ENCODE results near the gene KANTR. TPM values are rescaled to one million over a fixed set of nuclear protein-coding genes. Genes with fewer than 3 reads are reported as not detected.

KANTR gene
- total and polyA plus RNA-seq, 2 of the 4 experiments (the other 2 are of a cell fraction) = 1.6 to 6.3 TPM

GRCh38 chrX:53081925-53082772 is 11.8 kb upstream of the KANTR start, which contains the start of gene TSPYL2 (continued):
- no peak for TF ChIP-seq BHLHE40 (IDR thresholded peaks at IDR 0.05; ENCODE audit: low read depth, low read length)
- TF ChIP-seq MXI1 (IDR thresholded peaks at IDR 0.05; ENCODE audit: borderline replicate concordance, low read depth, low read length) = no peak
- TF ChIP-seq RAD21 (IDR thresholded peaks at IDR 0.05; ENCODE audit: low read length) = no peak

DNA sequence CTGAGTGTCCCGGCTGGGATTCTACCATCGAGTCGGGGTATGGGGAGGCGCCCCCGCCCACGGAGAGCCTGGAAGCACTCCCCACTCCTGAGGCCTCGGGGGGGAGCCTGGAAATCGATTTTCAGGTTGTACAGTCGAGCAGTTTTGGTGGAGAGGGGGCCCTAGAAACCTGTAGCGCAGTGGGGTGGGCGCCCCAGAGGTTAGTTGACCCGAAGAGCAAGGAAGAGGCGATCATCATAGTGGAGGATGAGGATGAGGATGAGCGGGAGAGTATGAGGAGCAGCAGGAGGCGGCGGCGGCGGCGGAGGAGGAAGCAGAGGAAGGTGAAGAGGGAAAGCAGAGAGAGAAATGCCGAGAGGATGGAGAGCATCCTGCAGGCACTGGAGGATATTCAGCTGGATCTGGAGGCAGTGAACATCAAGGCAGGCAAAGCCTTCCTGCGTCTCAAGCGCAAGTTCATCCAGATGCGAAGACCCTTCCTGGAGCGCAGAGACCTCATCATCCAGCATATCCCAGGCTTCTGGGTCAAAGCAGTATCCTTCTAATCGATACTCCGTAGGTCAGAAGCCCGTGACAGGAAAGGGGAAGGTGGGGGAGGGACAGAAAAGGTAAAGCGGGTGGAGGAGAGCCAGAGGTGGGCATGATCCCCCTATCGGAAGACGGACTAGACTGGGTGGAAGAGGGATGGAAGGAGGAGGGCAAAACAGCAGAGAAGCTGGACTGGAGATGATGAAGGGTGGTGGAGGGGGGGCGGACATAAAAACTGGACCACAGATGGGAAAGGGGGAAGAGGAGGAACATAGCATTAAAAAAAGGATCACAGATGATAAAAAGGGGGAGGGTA is 10.9 kb upstream of the KANTR start:
- no TSS peak for BruUV-seq (replicated peaks)
- CTCF ChIA-PET = no interaction called here
- 30% methylated on average over 16 of the region's 31 CpGs; no CpG with 5 or more reads in 1 of the 2 experiments for WGBS, 2 experiments (ENCODE audit: extremely low coverage in 2 of 2, insufficient read length in 1 of 2)
- Histone ChIP-seq H2AK9ac (replicated peaks; ENCODE audit: low read depth, low read length, poor library complexity) (peak overlapping the region; percentile 52), H3K9me3 (ENCODE audit: control insufficient read depth, insufficient read depth, low read length) (no peaks in the 10 kb centered on the region), H3K79me1 (ENCODE audit: low read depth in 1 of 2, low read length in 2 of 2) (peaks cover 8 to 39% of the 10 kb centered on the region in 2 experiments; a peak in 2 of 4 replicates), H3K23ac (ENCODE audit: low read depth, low read length) (peak overlapping the region; percentile 56; the same call in 1 of the 2 replicates), H3K14ac (replicated peaks; ENCODE audit: low read depth, low read length) (peak overlapping the region; percentile 60; the same call in 1 of the 2 replicates), H3K27me3 (ENCODE audit: control insufficient read depth, insufficient read depth, low read length) (no peaks in the 10 kb centered on the region; the same call in 1 of the 2 replicates), H3K9me1 (ENCODE audit: insufficient read depth, low read length) (peaks cover 5% of the 10 kb centered on the region), H2BK20ac (ENCODE audit: low read depth, low read length) (no peak overlapping the region), H3K56ac (ENCODE audit: extremely low read depth, insufficient read depth, low read length) (no peak overlapping the region), H2BK120ac (ENCODE audit: low read depth, low read length) (no peak overlapping the region), H4K91ac (ENCODE audit: insufficient read depth, low read depth, low read length) (no peak overlapping the region), H4K5ac (ENCODE audit: low read depth, low read length) (no peak overlapping the region), H2AFZ (replicated peaks; ENCODE audit: low read length, poor library complexity) (peak overlapping the region; percentile 84), H3K4me1 (ENCODE audit: control insufficient read depth, insufficient read depth, low read length) (peaks cover 3% of the 10 kb centered on the region; the same call in 1 of the 2 replicates), H4K8ac (ENCODE audit: low read depth in 2 of 2, low read length in 2 of 2) (no peak overlapping the region), H3K4me3 (ENCODE audit: insufficient read depth, low read depth, low read length) (peak overlapping the region; percentile 76), H3K18ac (ENCODE audit: low read depth, low read length) (no peak overlapping the region), H2AK5ac (ENCODE audit: low read depth, low read length) (peak overlapping the region; percentile 70; the same call in 1 of the 2 replicates), H2BK5ac (ENCODE audit: low read depth, low read length, poor library complexity, severe bottlenecking) (no peak overlapping the region), H3K4me2 (ENCODE audit: low read depth, low read length) (peak overlapping the region; percentile 80), H3K4ac (ENCODE audit: low read depth, low read length) (no peak overlapping the region), H3K27ac (ENCODE audit: insufficient read depth, low read length) (peak overlapping the region; percentile 49), H2BK15ac (ENCODE audit: low read depth, low read length) (no peak overlapping the region), H3K9ac (ENCODE audit: low read depth, low read length) (peak overlapping the region; percentile 61), H3K36me3 (ENCODE audit: control insufficient read depth, insufficient read depth, low read length) (peaks cover 30% of the 10 kb centered on the region), H4K20me1 (ENCODE audit: insufficient read depth, low read length) (peaks cover 35% of the 10 kb centered on the region)
- POLR2A ChIA-PET (ENCODE audit: unreplicated experiment) = no interaction called here
- intact Hi-C loops (cut with micrococcal nuclease) = no loop called here
- ATAC-seq (ENCODE audit: low read depth) (no peak), DNase-seq (no peak)
- in situ Hi-C loops (cut with MboI; ENCODE audit: low sequenced_read_pairs) = no loop called here
- TF ChIP-seq FOS (IDR thresholded peaks at IDR 0.05; ENCODE audit: low read depth, low read length) = no peak
- TF ChIP-seq, protein P1, sequence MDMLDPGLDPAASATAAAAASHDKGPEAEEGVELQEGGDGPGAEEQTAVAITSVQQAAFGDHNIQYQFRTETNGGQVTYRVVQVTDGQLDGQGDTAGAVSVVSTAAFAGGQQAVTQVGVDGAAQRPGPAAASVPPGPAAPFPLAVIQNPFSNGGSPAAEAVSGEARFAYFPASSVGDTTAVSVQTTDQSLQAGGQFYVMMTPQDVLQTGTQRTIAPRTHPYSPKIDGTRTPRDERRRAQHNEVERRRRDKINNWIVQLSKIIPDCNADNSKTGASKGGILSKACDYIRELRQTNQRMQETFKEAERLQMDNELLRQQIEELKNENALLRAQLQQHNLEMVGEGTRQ (IDR thresholded peaks at IDR 0.05; ENCODE audit: low read depth, low read length) = no peak
- no peak for TF ChIP-seq POLR2A (IDR thresholded peaks at IDR 0.05; ENCODE audit: low read depth, low read length)
- no peak for TF ChIP-seq BHLHE40 (IDR thresholded peaks at IDR 0.05; ENCODE audit: low read depth, low read length)
- no peak for TF ChIP-seq MXI1 (IDR thresholded peaks at IDR 0.05; ENCODE audit: borderline replicate concordance, low read depth, low read length)
- TF ChIP-seq SMC3 (IDR thresholded peaks at IDR 0.05; ENCODE audit: low read depth, low read length) = no peak
- TF ChIP-seq CHD1 (IDR thresholded peaks at IDR 0.05; ENCODE audit: low read depth, low read length) = no peak
- TF ChIP-seq, protein P2, sequence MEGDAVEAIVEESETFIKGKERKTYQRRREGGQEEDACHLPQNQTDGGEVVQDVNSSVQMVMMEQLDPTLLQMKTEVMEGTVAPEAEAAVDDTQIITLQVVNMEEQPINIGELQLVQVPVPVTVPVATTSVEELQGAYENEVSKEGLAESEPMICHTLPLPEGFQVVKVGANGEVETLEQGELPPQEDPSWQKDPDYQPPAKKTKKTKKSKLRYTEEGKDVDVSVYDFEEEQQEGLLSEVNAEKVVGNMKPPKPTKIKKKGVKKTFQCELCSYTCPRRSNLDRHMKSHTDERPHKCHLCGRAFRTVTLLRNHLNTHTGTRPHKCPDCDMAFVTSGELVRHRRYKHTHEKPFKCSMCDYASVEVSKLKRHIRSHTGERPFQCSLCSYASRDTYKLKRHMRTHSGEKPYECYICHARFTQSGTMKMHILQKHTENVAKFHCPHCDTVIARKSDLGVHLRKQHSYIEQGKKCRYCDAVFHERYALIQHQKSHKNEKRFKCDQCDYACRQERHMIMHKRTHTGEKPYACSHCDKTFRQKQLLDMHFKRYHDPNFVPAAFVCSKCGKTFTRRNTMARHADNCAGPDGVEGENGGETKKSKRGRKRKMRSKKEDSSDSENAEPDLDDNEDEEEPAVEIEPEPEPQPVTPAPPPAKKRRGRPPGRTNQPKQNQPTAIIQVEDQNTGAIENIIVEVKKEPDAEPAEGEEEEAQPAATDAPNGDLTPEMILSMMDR (conservative IDR thresholded peaks at IDR 0.05; ENCODE audit: low read depth, low read length) = no peak
- no peak for TF ChIP-seq RFX5 (IDR thresholded peaks at IDR 0.05; ENCODE audit: low read depth, low read length)
- TF ChIP-seq MAFK (IDR thresholded peaks at IDR 0.05; ENCODE audit: low read depth, low read length) = no peak
- TF ChIP-seq RAD21 (IDR thresholded peaks at IDR 0.05; ENCODE audit: low read length) = no peak
- dilution Hi-C loops (cut with HindIII; ENCODE audit: low sequenced_read_pairs, unreplicated experiment) = no loop called here
